GM12801 (cell line): ENCODE results near the gene YIPF2.

Source experiments
- CTCF ChIP-seq: IDR thresholded peaks from one replicate; pipeline ENCODE4 v1.5.1; 2011; ENCODE audit warnings: control low read depth; ENCODE audit not compliant: insufficient read length; ENCODE audit errors: extremely low read depth

YIPF2 gene

GRCh38 chr19:10928563-10929401 is at the start of gene YIPF2, which contains the start of gene TIMM29:
Gene YIPF2 (minus strand): TSS chr19:10928639. CDS start chr19:10928410, 229 bp downstream.
Gene TIMM29 (plus strand): TSS chr19:10928811. CDS start chr19:10928823, 12 bp downstream.
- TF ChIP-seq CTCF, result no peak

- TF ChIP-seq CTCF, result no peak
Observed at GRCh38 chr19:10977742-10978092, 49.3 kb upstream of the YIPF2 start.

- TF ChIP-seq CTCF, result no peak
Observed at GRCh38 chr19:10976131-10976892, 47.9 kb upstream of the YIPF2 start.

- TF ChIP-seq CTCF, result no peak
Observed at GRCh38 chr19:10975374-10976130, 47.1 kb upstream of the YIPF2 start.

- TF ChIP-seq CTCF, result no peak
Observed at GRCh38 chr19:10971107-10971726, 42.8 kb upstream of the YIPF2 start.

- TF ChIP-seq CTCF, result no peak
Observed at GRCh38 chr19:10968527-10969135, 40.2 kb upstream of the YIPF2 start.
